Aorta (tissue), 5 donors: ENCODE measurements around the gene FPGS. TPM values are rescaled to one million over a fixed set of nuclear protein-coding genes. Genes with fewer than 3 reads are reported as not detected.

Source experiments
- ATAC-seq: fragments of 200-7000 bp; cut with Tn5 transposase; one replicate; pipeline ENCODE4 v1.9.1; 2022; ENCODE audit warnings: moderate library complexity; ENCODE audit not compliant: low FRiP score
- DNase-seq, 2 donors: peaks; one replicate each; pipeline ENCODE4 v3.0.0-alpha.2; 2020
- H3K27ac ChIP-seq, 2 donors: one replicate each; pipeline ENCODE4 v1.5.1; 2013; ENCODE audit warnings: low read length in 2 of 2, mild to moderate bottlenecking in 2 of 2, moderate library complexity in 2 of 2, control low read depth in 1 of 2, inconsistent platforms in 1 of 2, low read depth in 1 of 2
- H3K27me3 ChIP-seq, 2 donors: one replicate each; pipeline ENCODE4 v1.6.1; 2013; ENCODE audit warnings: control low read depth in 1 of 2, low read length in 1 of 2, mild to moderate bottlenecking in 1 of 2, moderate library complexity in 1 of 2; ENCODE audit not compliant: insufficient read depth in 2 of 2, control insufficient read depth in 1 of 2
- H3K36me3 ChIP-seq, 2 donors: one replicate each; pipeline ENCODE4 v1.6.1; 2013; ENCODE audit warnings: control low read depth in 1 of 2, low read length in 1 of 2, mild to moderate bottlenecking in 1 of 2; ENCODE audit not compliant: insufficient read depth in 2 of 2, control insufficient read depth in 1 of 2
- H3K4me1 ChIP-seq, 2 donors: one replicate each; pipeline ENCODE4 v1.6.1; 2013; ENCODE audit warnings: low read length in 2 of 2, control low read depth in 1 of 2, mild to moderate bottlenecking in 1 of 2, moderate library complexity in 1 of 2; ENCODE audit not compliant: insufficient read depth in 2 of 2, control insufficient read depth in 1 of 2
- H3K4me3 ChIP-seq, 2 donors: one replicate each; pipeline ENCODE4 v1.5.1; 2013; ENCODE audit warnings: low read length in 2 of 2, control low read depth in 1 of 2, mild to moderate bottlenecking in 1 of 2
- H3K9me3 ChIP-seq: one replicate; pipeline ENCODE4 v1.6.1; 2013; ENCODE audit warnings: mild to moderate bottlenecking, low read length; ENCODE audit not compliant: control insufficient read depth
- WGBS, 2 donors: extraction: QIAGEN DNeasy Blood & Tissue Kit; methylation state at CpG; one replicate each; pipeline ENCODE4 v1.1.7; 2013; 5-methylcytosine and 5-hydroxymethylcytosine counted together
- intact Hi-C, 2 donors: fragments of 100-400 bp; cut with DNase I; formaldehyde crosslinking; loops; one replicate each; pipeline versions ENCODE4 v1.14.2 to v1.15.0; 2022
- polyA plus RNA-seq, 2 donors: library from polyadenylated mRNA; stranded (reverse); fragments of 200-250 nt; gene quantifications; one replicate each; pipeline ENCODE4 v1.2.3, GENCODE V29; 2013
- total RNA-seq, 2 donors: library from RNA; stranded (reverse); fragmentation: NEBNext Ultra II Directional; extraction: Animal tissue kit (Norgen Biotek cat#: 25700); gene quantifications; one replicate each; pipeline ENCODE4 v1.2.1, GENCODE V29; 2021
- donor health status: healthy with polysubstance abuse.
- donor health status: Bipolar disorder and iron deficiency.
- donor health status: DM: no; HTN: no; CAD: no.
- donor health status: DM: no; HTN: no; CAD: no.
- donor health status: DM: yes; HTN: yes; CAD: no.

The FPGS gene
- total and polyA plus RNA-seq, 4 donors, result 15.2 to 116 (median 69.8) TPM

GRCh38 chr9:127791085-127791484 lies 11.6 kb upstream of the FPGS start:
- no peaks in the 10 kb centered on the region for H3K9me3 ChIP-seq
- no peak for ATAC-seq
- WGBS, 2 donors, result 78 to 81% methylated on average over 4 of the region's 4 CpGs
- H3K4me1 ChIP-seq, result no peaks in the 10 kb centered on the region
- intact Hi-C loops, result no loop called here
- peaks cover 4 to 8% of the 10 kb centered on the region in 2 donors for H3K36me3 ChIP-seq
- H3K27me3 ChIP-seq, result no peaks in the 10 kb centered on the region
- no peak for DNase-seq
- no peak overlapping the region for H3K27ac ChIP-seq
- no peak overlapping the region for H3K4me3 ChIP-seq

GRCh38 chr9:127792417-127793031 lies 10.2 kb upstream of the FPGS start:
- no peak overlapping the region for H3K27ac ChIP-seq
- no peak for DNase-seq
- 83 to 85% methylated on average over 7 of the region's 7 CpGs for WGBS, 2 donors
- no peaks in the 10 kb centered on the region for H3K27me3 ChIP-seq
- peaks cover 3 to 8% of the 10 kb centered on the region in 2 donors for H3K36me3 ChIP-seq
- H3K4me1 ChIP-seq, result no peaks in the 10 kb centered on the region
- intact Hi-C loops, result no loop called here
- H3K9me3 ChIP-seq, result no peaks in the 10 kb centered on the region
- no peak overlapping the region for H3K4me3 ChIP-seq
- ATAC-seq, result no peak

GRCh38 chr9:127793093-127793708 lies 9.5 kb upstream of the FPGS start:
- intact Hi-C loops, result no loop called here
- Histone ChIP-seq H3K9me3 (no peaks in the 10 kb centered on the region), H3K27ac (peak overlapping the region in 1 of 2 donors; percentile 4), H3K4me1 (no peaks in the 10 kb centered on the region), H3K27me3 (no peaks in the 10 kb centered on the region), H3K36me3 (peaks cover 0 to 4% of the 10 kb centered on the region in 2 donors), H3K4me3 (no peak overlapping the region)
- ATAC-seq (no peak), DNase-seq (no peak)
- WGBS, 2 donors, result 37 to 54% methylated on average over 8 of the region's 8 CpGs

- intact Hi-C loops, result no loop called here
- no peak overlapping the region for H3K4me3 ChIP-seq
- no peak overlapping the region for H3K27ac ChIP-seq
- no peak for DNase-seq
- ATAC-seq, result no peak
- peaks cover 0 to 1% of the 10 kb centered on the region in 2 donors for H3K36me3 ChIP-seq
- no peaks in the 10 kb centered on the region for H3K27me3 ChIP-seq
- no peaks in the 10 kb centered on the region for H3K9me3 ChIP-seq
- H3K4me1 ChIP-seq, result no peaks in the 10 kb centered on the region
- WGBS, 2 donors, result 49 to 61% methylated on average over 14 of the region's 14 CpGs
These were observed 8.5 kb upstream of the FPGS start for GRCh38 chr9:127794001-127794791.

GRCh38 chr9:127796225-127796813 lies 6.4 kb upstream of the FPGS start:
- WGBS, 2 donors, result 45 to 46% methylated on average over 8 of the region's 8 CpGs
- no peaks in the 10 kb centered on the region for H3K27me3 ChIP-seq
- DNase-seq, result peak in 1 of 2 donors; percentile 59

GRCh38 chr9:127796852-127797370 lies 5.8 kb upstream of the FPGS start:
- Histone ChIP-seq H3K27ac (no peak overlapping the region), H3K4me1 (no peaks in the 10 kb centered on the region), H3K36me3 (no peaks in the 10 kb centered on the region), H3K27me3 (no peaks in the 10 kb centered on the region), H3K4me3 (no peak overlapping the region), H3K9me3 (no peaks in the 10 kb centered on the region)
- DNase-seq (no peak), ATAC-seq (no peak)
- 62 to 70% methylated on average over 11 of the region's 11 CpGs for WGBS, 2 donors
- intact Hi-C loops, result no loop called here

More at GRCh38 chr9:127796225-127796813, 6.4 kb upstream of the FPGS start:
- Histone ChIP-seq H3K4me3 (no peak overlapping the region), H3K9me3 (no peaks in the 10 kb centered on the region), H3K4me1 (no peaks in the 10 kb centered on the region), H3K27ac (no peak overlapping the region), H3K36me3 (no peaks in the 10 kb centered on the region)
- intact Hi-C loops, result no loop called here
- peak; percentile 24 for ATAC-seq

- Histone ChIP-seq H3K36me3 (peaks cover 0 to 1% of the 10 kb centered on the region in 2 donors), H3K9me3 (no peaks in the 10 kb centered on the region), H3K27ac (peak overlapping the region in 1 of 2 donors; percentile 86), H3K4me3 (no peak overlapping the region), H3K4me1 (no peaks in the 10 kb centered on the region), H3K27me3 (no peaks in the 10 kb centered on the region)
- 26 to 28% methylated on average over 10 of the region's 10 CpGs for WGBS, 2 donors
- peak in 1 of 2 donors; percentile 63 for DNase-seq
- ATAC-seq, result peak; percentile 40
- intact Hi-C loops, result loop anchor here (5.0 to 10.0 kb wide), 2 partner anchors 65 to 73 kb away; partner anchors contain the start of gene AK1 (in 1 of the 2)
These were observed 617 bp upstream of the FPGS start for GRCh38 chr9:127801955-127802575.
